VCaP (cell line): Measurements from ENCODE around the gene PYGM.

ENCODE experiments used
- H3K27ac ChIP-seq: fragments of 450-650 bp; 2 replicates; pipeline ENCODE4 v1.5.1; 2017
- CTCF ChIP-seq: fragments of 450-650 bp; conservative IDR thresholded peaks from 2 replicates; pipeline ENCODE4 v1.5.1; 2017; ENCODE audit warnings: mild to moderate bottlenecking, moderate library complexity

Gene PYGM

GRCh38 chr11:64723907-64724862 is 35.6 kb downstream of the PYGM start:
- no peak for TF ChIP-seq CTCF
- H3K27ac ChIP-seq = peak overlapping the region; percentile 79; the same call in 1 of the 2 replicates

- H3K27ac ChIP-seq = peak within 1 kb of the TSS; percentile 79; the same call in 1 of the 2 replicates
- peak; percentile 100 for TF ChIP-seq CTCF
Observed at GRCh38 chr11:64723117-64723906, 36.5 kb downstream of the PYGM start, which contains the start of gene NRXN2. TSS of gene NRXN2 (minus strand) at chr11:64723197. CDS start at chr11:64713699, 9,498 bp downstream.

GRCh38 chr11:64722141-64723065 is 37.4 kb downstream of the PYGM start:
- no peak for TF ChIP-seq CTCF
- no peak overlapping the region for H3K27ac ChIP-seq

- H3K27ac ChIP-seq = no peak overlapping the region
- no peak for TF ChIP-seq CTCF
Observed at GRCh38 chr11:64721359-64721699, 38.4 kb downstream of the PYGM start.

DNA sequence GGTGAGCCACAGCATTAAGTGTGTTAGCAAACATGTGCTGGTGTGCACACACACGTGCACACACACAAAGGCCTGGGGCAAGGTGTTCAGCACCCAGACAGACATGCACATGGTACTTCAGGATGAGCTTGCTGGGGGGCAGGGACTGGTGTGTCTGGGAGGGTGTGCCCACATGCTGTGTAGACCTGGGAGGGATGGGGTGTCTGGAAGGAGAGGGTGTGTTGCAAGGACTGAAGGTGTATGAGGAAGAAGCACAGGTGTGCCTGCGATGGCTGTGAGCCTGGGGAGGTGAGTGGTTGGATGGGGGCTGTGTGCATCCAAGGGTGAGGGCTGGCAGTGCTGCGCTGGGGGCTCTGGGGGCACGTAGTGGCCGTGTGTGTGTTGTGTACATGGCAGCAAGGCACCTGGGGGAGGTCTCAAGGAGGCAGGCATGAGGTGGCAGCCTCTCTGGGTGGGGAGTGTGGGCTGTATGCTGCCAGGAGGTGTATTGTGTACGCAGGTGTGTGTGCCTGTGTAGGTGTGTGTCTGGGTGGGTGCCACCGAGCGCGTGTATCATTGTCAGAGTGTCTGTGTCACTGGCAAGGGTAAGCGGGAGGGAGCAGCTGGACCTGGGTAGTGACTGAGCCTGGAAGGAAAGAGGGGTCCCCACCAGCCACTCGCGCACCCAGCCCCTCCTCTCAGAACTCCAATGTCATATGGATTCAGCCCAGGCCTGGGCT is 39.0 kb downstream of the PYGM start:
- no peak for TF ChIP-seq CTCF

DNA sequence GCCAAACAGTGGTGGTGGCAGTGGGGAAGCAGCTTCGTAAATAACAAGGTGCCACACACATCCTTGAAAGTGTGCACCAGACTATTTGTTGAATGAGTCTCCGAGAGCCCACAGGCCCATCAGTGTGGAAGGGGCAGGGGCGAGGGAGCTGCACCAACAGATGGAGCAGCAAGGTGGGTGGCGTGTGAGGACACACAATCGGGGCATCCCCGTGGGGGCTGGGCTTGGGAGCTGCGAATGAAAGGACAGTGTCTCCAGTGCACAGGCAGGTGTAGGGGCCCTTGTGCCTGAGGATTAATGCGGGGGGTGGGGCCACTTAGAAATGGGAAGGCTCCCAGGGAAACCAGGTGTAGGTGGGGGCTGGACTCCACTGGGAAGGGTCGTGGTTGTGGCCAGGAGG is 39.6 kb downstream of the PYGM start:
- no peak for TF ChIP-seq CTCF
- H3K27ac ChIP-seq = no peak overlapping the region

More for the DNA sequence above, 39.0 kb downstream of the PYGM start:
- H3K27ac ChIP-seq = no peak overlapping the region
